Retina (tissue), 1 donor: ENCODE data around the gene SPIRE1.
A peak's percentile ranks its signal among the peaks of the same experiment; 100 is the strongest.

Experiments
- DNase-seq: peaks from one replicate; pipeline ENCODE4 v3.0.0-alpha.2; 2016

The SPIRE1 gene

DNA sequence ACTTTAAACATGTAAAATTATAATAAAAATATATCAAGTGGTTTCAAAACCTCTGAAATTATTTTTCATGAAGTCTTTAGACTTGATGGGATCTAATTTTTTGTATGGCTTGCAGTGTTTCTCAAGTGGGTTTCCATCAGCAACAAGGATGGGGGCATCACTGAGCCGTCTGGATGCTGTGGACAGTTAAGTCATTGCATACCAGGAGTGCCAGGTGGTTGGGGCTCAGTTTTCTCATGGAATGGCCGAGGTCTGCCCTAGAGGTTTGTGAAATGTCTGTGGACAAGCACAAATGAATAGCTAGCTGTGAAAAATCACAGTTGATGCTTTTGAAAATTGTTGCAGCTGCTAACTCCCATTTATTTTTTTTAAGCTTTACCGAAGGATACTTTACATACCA is 248.4 kb downstream of the SPIRE1 start:
- no peak for DNase-seq

DNA sequence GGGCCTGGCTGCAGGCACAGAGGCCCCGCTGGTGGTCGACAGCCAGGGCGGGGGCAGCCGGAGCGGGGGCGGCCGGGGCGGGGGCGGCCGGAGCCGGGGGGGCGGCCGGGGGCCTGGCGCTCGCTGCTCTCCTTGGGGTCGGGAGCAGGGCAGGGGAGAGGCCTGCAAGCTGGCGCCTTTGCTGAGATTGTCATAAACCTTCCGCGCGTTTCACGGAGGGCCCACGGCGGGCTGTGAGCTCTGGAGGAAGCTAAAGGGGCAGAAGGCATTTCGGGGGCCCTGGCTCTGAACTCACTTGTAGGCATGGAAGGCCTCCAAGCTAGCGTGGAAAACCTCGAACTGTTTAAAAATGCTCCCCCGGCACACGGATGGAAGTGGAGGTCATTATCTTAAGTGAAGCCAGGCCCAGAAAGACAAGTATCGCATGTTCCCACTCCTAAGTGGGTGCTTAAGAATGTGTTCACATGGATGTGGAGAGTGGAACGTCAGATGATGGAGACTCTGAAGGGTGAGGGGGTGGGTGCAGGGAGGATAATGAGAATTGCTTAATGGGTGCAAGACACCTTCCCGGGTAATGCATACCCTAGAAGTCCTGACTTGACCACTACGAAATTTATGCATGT is 249.5 kb downstream of the SPIRE1 start:
- peak; percentile 69 for DNase-seq

DNA sequence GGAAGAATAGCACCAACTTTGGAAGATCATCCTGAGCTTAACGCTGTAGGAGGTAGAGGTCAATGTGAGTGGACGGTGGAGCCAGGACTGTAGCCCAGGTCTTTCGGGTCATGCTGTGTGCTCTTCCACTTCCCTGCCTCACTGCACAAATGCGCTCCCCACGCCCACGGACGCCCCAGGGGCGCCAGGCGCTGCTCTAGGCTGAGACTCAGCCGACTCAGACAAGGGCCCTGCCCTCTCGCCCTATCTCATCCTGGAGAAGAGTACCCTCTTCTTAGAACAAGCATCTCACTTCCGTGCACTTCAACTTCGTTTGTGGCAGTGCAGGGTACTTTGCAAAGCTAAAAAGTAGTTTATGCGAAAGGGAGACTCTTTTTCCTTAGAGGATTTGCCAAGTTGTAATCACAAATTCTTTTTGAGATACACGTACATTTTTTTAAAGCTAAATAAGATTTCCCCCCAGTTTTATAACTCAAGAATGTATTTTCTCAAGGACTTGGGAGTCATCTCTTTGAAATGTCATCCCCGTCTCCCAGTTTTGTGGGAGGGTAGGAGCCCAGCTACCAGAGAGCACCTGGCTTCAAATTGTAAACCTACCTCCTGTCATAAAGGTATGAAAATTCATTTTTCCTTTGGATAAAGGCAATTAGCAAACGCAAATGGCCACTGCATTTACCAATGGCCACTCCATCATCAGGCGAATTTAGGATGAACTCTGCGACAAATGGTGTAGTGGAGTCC is 251.4 kb downstream of the SPIRE1 start:
- DNase-seq: no peak

DNA sequence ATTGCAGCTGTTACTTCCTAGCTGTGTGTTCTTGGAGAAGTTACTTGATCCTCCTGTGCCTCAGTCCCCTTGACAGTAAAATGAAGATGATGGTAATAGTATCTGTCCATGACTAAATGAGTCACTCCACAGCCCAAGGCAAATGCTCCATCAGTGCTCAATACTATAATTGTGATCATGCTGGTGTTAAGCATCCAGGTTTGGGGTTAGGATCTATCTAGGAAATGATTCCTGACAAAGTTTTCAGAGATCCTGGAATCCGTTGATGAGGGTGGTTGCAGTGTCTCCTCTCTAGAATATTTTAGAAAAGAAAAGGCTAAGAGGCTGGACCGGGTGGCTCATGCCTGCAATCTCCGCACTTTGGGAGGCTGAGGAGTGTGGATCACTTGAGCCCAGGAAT is 252.8 kb downstream of the SPIRE1 start:
- DNase-seq: no peak

DNA sequence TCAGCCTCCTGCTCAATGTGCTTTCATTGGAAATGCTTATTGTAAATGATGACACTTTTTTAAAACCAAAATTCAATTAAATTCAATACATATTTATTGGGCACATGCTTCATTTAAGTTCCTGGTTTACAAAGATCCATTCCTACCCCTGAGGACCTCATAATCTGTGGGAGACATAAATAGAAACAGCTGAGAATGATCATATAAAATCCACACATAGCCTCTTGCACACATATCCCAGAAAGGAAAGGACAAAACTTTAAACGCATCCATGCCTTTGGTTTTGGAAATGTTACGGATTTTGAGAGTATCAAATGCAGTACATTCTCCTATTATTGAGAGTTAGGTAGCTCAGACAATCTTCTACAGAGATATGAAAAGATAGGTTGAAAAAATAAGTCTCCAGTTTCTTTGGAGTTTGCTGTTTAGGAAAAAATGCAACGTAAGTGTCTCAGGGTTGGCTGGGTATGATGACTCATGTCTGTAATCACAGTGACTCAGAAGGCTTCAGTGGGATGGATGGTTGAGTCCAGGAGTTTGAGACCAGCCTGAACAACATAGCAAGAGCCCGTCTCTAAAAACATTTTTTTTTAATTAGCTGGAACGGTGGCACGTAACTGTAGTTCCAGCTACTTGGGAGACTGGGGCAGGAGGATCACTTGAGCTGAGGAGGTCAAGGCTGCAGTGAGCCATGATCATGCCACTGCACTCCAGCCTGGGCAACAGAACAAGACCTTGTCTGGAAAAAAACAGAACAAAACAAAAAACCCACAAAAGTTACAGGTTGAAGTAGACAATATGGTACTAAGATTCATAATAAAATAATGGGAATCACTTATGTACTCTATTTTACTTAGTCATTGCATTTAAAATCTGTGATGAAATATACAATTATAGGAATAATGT is 254.1 kb downstream of the SPIRE1 start:
- DNase-seq: no peak

DNA sequence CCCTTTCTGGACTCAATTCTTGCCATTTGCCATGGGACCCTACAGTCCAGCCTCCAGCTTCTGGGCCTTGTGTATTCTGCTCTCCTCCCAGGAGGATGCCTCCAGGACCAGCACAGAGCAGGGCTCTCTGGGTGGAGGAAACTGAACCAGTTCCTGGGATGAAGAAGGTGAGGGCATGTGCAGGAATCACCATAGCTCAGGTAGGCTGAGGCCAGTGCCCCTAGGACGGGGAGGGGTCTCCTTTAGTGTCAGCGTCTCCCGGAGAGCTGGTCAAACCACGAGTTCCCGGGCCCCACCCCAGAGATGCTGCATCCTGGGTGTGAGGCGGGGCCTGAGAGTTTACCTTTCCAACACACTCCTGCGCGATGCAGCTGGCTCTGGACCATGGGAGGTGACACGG is 256.0 kb downstream of the SPIRE1 start:
- no peak for DNase-seq

DNA sequence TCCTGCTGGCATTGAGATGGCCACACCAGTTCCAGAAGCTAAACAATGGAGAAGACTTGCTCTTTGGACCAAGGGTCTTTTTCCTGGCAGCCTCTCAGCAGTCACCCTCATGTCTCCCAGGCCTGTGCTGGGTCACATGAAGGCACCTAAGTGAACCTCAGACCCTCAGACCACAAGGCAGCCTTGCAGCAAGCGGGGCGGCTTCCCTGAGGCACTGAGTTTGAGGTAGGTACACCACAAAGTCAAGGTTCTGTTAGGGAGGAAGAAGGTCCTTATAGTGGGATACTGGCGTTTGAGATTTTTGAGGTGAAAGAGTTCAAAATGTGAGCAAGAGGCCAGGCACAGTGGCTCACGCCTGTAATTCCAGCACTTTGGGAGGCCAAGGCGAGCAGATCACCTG is 258.7 kb downstream of the SPIRE1 start:
- DNase-seq: no peak

DNA sequence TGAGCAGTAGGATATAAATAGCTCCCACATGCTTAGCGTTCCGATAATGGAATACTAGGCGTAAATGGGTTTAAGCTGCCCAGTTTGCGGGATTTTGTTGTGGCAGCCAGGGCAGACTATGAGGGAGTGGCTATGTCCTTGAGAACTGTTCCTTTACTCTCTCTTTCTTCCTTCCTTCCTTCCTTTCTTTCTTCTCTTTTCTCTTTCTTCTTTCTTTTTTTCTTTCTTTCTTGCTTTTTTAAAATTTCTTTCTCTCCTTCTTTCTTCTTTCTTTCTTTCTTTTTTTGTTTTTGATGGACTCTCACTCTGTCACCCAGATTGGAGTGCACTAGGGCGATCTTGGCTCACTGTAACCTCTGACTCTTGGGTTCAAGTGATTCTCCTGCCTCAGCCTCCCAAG is 259.3 kb downstream of the SPIRE1 start:
- DNase-seq: no peak

DNA sequence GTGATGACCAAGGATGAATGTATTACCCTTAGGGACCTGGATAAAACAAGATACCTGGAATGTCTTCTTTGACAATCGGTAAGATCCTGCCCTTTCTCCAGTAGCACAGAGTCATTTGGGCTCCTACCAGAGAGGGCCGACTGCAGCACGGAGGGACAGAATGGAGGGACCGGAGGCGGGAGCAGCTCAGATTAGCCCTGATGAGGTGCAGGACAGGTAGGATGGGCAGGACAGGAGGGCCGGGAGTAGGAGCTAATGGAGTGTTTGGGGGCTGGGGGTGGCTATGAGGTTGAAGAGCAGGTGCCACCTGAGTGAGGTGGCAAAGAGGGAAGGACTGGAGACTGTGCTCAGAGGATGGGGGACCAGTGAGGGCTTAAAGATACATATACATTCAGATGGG is 260.1 kb downstream of the SPIRE1 start:
- no peak for DNase-seq

DNA sequence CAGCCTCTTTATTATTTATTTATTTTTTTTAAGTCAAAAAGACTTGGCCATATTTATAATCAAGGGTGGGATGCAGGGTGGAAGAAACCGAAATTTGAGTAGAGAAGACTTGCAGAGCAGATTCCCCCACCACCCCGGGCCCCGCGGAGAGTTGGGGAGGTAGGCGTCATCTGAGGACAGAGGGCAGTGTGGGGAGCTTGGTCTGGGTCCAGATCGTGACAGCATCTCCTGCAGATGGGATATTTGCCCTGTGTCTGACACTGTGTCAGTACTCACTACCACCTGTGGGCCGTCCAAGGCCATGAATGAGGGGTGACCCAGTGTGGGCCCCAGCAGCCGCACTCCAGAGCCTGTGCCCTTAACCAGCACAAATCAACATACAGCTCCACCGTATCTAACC is 260.7 kb downstream of the SPIRE1 start:
- no peak for DNase-seq
